GM18867 (cell line): ENCODE data around the gene SIPA1L3.
"Not testable (repeated sequence)": the region's sequence is repeated elsewhere in the genome, so short reads cannot be mapped to it uniquely, and the experiment has no call there.

Experiments
- ATAC-seq: cut with Tn5 transposase; IDR thresholded peaks from one replicate; pipeline ENCODE4 v1.9.1; 2021; ENCODE audit warnings: mild to moderate bottlenecking, moderate library complexity; ENCODE audit not compliant: unreplicated experiment

SIPA1L3 gene

GRCh38 chr19:38015216-38015615, 108.2 kb downstream of the SIPA1L3 start:
- ATAC-seq, result no peak

GRCh38 chr19:38015761-38016160, 108.8 kb downstream of the SIPA1L3 start:
- no peak for ATAC-seq

GRCh38 chr19:38017401-38018151, 110.6 kb downstream of the SIPA1L3 start:
- no peak for ATAC-seq

- ATAC-seq, result no peak
Measured at GRCh38 chr19:38018694-38019395, 111.8 kb downstream of the SIPA1L3 start.

GRCh38 chr19:38019396-38019724, 112.4 kb downstream of the SIPA1L3 start:
- no peak for ATAC-seq

- ATAC-seq, result no peak
Measured at GRCh38 chr19:38020311-38020710, 113.3 kb downstream of the SIPA1L3 start.

GRCh38 chr19:38021352-38021751, 114.3 kb downstream of the SIPA1L3 start:
- no peak for ATAC-seq

GRCh38 chr19:38022791-38023670, 116.0 kb downstream of the SIPA1L3 start:
- no peak for ATAC-seq

GRCh38 chr19:38023671-38024541, 116.9 kb downstream of the SIPA1L3 start:
- ATAC-seq, result no peak

- ATAC-seq, result no peak
Measured at GRCh38 chr19:38024992-38025908, 118.2 kb downstream of the SIPA1L3 start.

GRCh38 chr19:38025909-38026307, 118.9 kb downstream of the SIPA1L3 start:
- ATAC-seq, result no peak

- no peak for ATAC-seq
Measured at GRCh38 chr19:38028913-38029510, 122.0 kb downstream of the SIPA1L3 start.

- ATAC-seq, result not testable (repeated sequence)
Measured at GRCh38 chr19:38030001-38030400, 123.0 kb downstream of the SIPA1L3 start.

GRCh38 chr19:38030686-38031422, 123.8 kb downstream of the SIPA1L3 start:
- no peak for ATAC-seq

- ATAC-seq, result no peak
Measured at GRCh38 chr19:38031423-38031770, 124.4 kb downstream of the SIPA1L3 start.

GRCh38 chr19:38032151-38032550, 125.1 kb downstream of the SIPA1L3 start:
- ATAC-seq, result no peak

- ATAC-seq, result no peak
Measured at GRCh38 chr19:38032951-38033350, 125.9 kb downstream of the SIPA1L3 start.

- ATAC-seq, result peak; percentile 75
Measured at GRCh38 chr19:38033658-38034491, 126.9 kb downstream of the SIPA1L3 start.
